Measurements from ENCODE around the gene SEC14L1.
A peak's percentile ranks its signal among the peaks of the same experiment; 100 is the strongest.

SEC14L1 gene

DNA sequence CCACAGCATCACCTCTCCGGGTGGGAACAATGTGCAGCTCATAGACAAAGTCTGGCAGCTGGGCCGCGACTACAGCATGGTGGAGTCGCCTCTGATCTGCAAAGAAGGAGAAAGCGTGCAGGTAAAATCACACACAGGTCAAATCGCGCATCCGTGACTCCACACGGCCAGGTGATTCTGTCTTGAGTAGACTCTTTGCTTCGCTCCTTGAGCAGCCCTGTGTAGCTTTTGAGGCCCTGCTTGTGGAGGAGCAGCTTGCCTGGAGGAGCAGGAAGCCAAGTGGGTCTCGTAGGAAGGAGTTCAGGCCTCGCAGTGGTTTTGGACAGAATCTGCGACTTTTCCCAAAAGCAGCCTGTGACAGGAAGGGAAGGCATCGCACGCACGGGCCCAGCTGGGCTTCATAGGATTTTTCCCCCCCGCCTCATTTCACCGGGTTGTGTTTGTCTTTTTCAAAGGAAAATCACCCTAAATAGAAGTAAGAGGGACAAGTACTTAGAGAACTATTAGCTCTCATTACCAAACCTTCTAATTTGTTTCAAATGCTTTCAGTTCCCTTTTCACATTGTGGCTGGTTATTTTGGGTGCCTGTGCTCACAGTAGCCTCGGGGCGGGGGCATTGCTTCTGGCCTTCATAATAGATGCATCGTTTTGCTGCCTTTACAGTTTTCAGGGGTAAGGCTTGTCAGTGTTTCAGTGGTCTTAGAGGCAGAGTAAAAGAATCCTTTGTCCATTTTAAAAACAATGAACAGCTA, 71.5 kb downstream of the SEC14L1 start:
- no peaks in the 10 kb centered on the region for H3K27me3 ChIP-seq
- no peak overlapping the region for H3K4me3 ChIP-seq
- no peaks in the 10 kb centered on the region for H3K4me1 ChIP-seq
- H3K36me3 ChIP-seq = peaks cover 81 to 94% (median 90%) of the 10 kb centered on the region in 3 donors
- no peak overlapping the region for H3K27ac ChIP-seq
- no peaks in the 10 kb centered on the region for H3K9me3 ChIP-seq
- TF ChIP-seq, protein P1, sequence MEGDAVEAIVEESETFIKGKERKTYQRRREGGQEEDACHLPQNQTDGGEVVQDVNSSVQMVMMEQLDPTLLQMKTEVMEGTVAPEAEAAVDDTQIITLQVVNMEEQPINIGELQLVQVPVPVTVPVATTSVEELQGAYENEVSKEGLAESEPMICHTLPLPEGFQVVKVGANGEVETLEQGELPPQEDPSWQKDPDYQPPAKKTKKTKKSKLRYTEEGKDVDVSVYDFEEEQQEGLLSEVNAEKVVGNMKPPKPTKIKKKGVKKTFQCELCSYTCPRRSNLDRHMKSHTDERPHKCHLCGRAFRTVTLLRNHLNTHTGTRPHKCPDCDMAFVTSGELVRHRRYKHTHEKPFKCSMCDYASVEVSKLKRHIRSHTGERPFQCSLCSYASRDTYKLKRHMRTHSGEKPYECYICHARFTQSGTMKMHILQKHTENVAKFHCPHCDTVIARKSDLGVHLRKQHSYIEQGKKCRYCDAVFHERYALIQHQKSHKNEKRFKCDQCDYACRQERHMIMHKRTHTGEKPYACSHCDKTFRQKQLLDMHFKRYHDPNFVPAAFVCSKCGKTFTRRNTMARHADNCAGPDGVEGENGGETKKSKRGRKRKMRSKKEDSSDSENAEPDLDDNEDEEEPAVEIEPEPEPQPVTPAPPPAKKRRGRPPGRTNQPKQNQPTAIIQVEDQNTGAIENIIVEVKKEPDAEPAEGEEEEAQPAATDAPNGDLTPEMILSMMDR (IDR thresholded peaks at IDR 0.05) = no peak
- peak in 1 of 2 donors; percentile 51 for DNase-seq
- intact Hi-C loops (cut with DNase I; ENCODE audit: low total_unique reads) = no loop called here

DNA sequence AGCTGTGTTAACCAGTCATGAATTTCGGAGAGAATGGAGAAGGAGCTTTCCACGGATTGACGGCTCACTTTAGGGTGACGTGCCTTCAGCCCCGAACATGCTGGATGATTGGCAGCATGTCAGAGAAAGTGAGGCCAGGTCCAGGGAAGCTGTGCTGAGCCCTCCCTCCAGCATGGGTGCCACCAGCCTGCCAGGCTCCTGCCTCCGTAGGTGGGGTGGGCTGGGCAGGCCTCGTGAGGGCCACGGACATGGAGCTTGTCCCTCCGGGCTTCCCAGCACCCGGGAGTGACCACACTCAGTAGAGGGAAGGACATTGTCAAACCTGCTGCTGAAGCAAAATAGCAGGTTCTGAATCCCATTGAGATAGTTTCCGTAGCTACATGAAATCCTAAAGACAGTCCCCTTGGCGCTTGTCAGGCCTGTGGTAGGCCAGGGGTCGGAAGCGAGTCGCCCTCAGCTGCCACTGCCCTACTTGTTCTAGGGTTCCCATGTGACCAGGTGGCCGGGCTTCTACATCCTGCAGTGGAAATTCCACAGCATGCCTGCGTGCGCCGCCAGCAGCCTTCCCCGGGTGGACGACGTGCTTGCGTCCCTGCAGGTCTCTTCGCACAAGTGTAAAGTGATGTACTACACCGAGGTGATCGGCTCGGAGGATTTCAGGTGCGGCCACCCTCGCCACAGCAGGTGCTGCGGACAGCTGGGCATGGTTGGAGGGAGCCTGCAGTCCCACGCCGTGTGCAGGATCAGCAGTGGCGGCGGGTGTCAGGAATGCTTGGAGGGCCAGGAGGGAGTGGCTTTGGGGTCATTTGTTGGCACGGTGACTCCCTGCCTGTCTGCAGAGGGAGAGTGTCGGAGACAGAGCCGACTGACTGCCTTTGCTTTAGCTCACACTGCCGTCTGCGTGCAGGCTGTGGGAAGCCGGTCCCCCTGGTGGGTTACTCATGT, 72.3 kb downstream of the SEC14L1 start:
- no peaks in the 10 kb centered on the region for H3K9me3 ChIP-seq
- no peaks in the 10 kb centered on the region for H3K27me3 ChIP-seq
- no peak overlapping the region for H3K27ac ChIP-seq
- TF ChIP-seq, protein P1 (IDR thresholded peaks at IDR 0.05) = no peak
- H3K36me3 ChIP-seq = peaks cover 81 to 93% (median 92%) of the 10 kb centered on the region in 3 donors
- intact Hi-C loops (cut with DNase I; ENCODE audit: low total_unique reads) = no loop called here
- no peaks in the 10 kb centered on the region for H3K4me1 ChIP-seq
- no peak overlapping the region for H3K4me3 ChIP-seq
- DNase-seq = no peak

DNA sequence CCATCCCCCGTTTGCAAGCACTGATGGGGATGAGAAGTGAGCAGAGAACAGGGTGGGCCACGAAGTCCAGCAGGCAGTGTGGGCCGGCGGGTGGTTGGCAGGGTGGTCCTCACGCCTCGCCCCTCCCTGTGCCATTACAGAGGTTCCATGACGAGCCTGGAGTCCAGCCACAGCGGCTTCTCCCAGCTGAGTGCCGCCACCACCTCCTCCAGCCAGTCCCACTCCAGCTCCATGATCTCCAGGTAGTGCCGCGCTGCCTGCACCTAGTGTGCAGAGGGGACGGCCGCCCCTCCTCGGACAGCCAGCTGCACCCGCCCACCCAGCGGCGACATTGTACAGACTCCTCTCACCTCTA, 73.0 kb downstream of the SEC14L1 start:
- Histone ChIP-seq H3K27ac (no peak overlapping the region), H3K27me3 (no peaks in the 10 kb centered on the region), H3K36me3 (peaks cover 77 to 91% (median 85%) of the 10 kb centered on the region in 3 donors), H3K9me3 (no peaks in the 10 kb centered on the region), H3K4me1 (no peaks in the 10 kb centered on the region), H3K4me3 (no peak overlapping the region)
- no peak for DNase-seq
- TF ChIP-seq, protein P1 (IDR thresholded peaks at IDR 0.05) = no peak
- intact Hi-C loops (cut with DNase I; ENCODE audit: low total_unique reads) = no loop called here

DNA sequence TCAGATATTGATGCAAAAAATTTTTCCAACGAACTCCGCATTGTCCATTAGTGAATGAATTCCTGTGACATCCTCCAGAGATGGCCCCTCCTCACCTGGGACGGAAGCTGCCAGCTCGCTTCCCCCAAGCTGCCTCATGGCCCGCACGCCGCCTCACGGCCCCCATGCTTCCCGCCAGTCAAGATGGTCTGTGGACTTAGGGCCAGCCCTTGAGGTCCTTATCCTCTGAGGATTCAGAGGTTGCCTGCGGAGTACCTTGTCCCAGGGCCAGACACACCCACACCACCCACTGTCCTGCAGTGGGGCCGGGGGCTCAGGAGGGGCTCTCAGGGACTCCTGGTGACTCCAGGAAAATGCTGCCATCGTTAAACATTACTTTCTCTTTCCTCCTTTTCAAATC, 73.6 kb downstream of the SEC14L1 start:
- TF ChIP-seq, protein P1 (IDR thresholded peaks at IDR 0.05) = no peak
- H3K27me3 ChIP-seq = no peaks in the 10 kb centered on the region
- no peak overlapping the region for H3K27ac ChIP-seq
- H3K9me3 ChIP-seq = no peaks in the 10 kb centered on the region
- no peak for DNase-seq
- peaks cover 77 to 90% (median 80%) of the 10 kb centered on the region in 3 donors for H3K36me3 ChIP-seq
- no peaks in the 10 kb centered on the region for H3K4me1 ChIP-seq
- no peak overlapping the region for H3K4me3 ChIP-seq
- intact Hi-C loops (cut with DNase I; ENCODE audit: low total_unique reads) = no loop called here

DNA sequence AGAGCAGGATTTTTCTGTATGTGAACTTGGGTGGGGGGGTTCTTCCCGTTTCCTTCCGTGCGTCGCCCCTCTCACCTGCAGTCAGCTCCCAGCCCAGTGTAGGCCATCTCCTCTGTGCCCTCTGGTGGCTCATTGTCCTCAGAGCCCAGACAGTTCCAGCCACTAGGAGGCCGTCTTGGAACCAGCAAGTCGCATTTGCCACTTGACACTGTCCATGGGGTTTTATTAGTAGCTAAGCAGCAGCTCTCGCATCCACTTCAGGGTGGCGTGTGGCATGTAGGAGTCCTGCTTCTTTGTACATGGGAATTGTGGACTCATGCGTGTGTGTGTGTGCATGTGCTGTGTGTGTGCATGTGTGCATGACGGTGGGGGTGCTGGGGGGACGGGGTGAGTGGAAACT, 74.0 kb downstream of the SEC14L1 start:
- Histone ChIP-seq H3K27ac (no peak overlapping the region), H3K27me3 (no peaks in the 10 kb centered on the region), H3K4me3 (no peak overlapping the region), H3K9me3 (no peaks in the 10 kb centered on the region), H3K36me3 (peaks cover 73 to 86% (median 76%) of the 10 kb centered on the region in 3 donors), H3K4me1 (no peaks in the 10 kb centered on the region)
- DNase-seq = no peak
- TF ChIP-seq, protein P1 (IDR thresholded peaks at IDR 0.05) = peak in 1 of 2 experiments; percentile 14
- intact Hi-C loops (cut with DNase I; ENCODE audit: low total_unique reads) = no loop called here

Measured in tibial artery (tissue), 4 donors.